GOT3 (cell line): ENCODE measurements around the gene TYK2.

Source experiments
- DNase-seq: peaks from one replicate; lab custom pipeline; 2025; ENCODE audit warnings: mixed read lengths; lab: John Stamatoyannopoulos, UW

The TYK2 gene

GRCh38 chr19:10309423-10309822, 70.9 kb downstream of the TYK2 start, which contains the start of gene ZGLP1:
ZGLP1 (minus strand) TSS chr19:10309815.
- no peak for DNase-seq

GRCh38 chr19:10306327-10306726, 74.0 kb downstream of the TYK2 start:
- no peak for DNase-seq

GRCh38 chr19:10305139-10305806, 75.1 kb downstream of the TYK2 start:
- DNase-seq = no peak
